GM12865 (cell line): Measurements from ENCODE around the gene TPX2.

Experiments
- DNase-seq: peaks from one replicate; pipeline ENCODE4 v3.0.0; 2010; ENCODE audit warnings: low read depth
- H3K4me3 ChIP-seq: 2 replicates; pipeline ENCODE4 v1.5.1; 2011; ENCODE audit warnings: mild to moderate bottlenecking, low read depth, low read length, control low read depth
- CTCF ChIP-seq: IDR thresholded peaks from 2 replicates; pipeline ENCODE4 v1.5.1; 2011; ENCODE audit warnings: low read length, control low read depth, low read depth, inconsistent platforms; ENCODE audit not compliant: insufficient read depth; ENCODE audit errors: missing control alignments

TPX2 gene

GRCh38 chr20:31803552-31804291 lies 64.6 kb downstream of the TPX2 start:
- DNase-seq = no peak
- no peak for TF ChIP-seq CTCF
- H3K4me3 ChIP-seq = no peak overlapping the region

GRCh38 chr20:31806564-31807355 lies 67.7 kb downstream of the TPX2 start:
- no peak overlapping the region for H3K4me3 ChIP-seq
- TF ChIP-seq CTCF = no peak
- DNase-seq = no peak

- DNase-seq = no peak
- H3K4me3 ChIP-seq = no peak overlapping the region
- no peak for TF ChIP-seq CTCF
Observed at GRCh38 chr20:31808481-31808880, 69.4 kb downstream of the TPX2 start.

GRCh38 chr20:31809661-31810060 lies 70.6 kb downstream of the TPX2 start:
- no peak for DNase-seq
- H3K4me3 ChIP-seq = no peak overlapping the region
- TF ChIP-seq CTCF = no peak

GRCh38 chr20:31811198-31811597 lies 72.1 kb downstream of the TPX2 start:
- no peak for TF ChIP-seq CTCF
- H3K4me3 ChIP-seq = no peak overlapping the region
- DNase-seq = no peak

- no peak for DNase-seq
- TF ChIP-seq CTCF = no peak
- H3K4me3 ChIP-seq = no peak overlapping the region
Observed at GRCh38 chr20:31811796-31812728, 73.0 kb downstream of the TPX2 start.
